ENCODE results near the gene MITF. TPM values are rescaled to one million over a fixed set of nuclear protein-coding genes. Genes with fewer than 3 reads are reported as not detected.

The MITF gene
- total and polyA plus RNA-seq, 4 donors: 0.91 to 2.9 (median 2.3) TPM

DNA sequence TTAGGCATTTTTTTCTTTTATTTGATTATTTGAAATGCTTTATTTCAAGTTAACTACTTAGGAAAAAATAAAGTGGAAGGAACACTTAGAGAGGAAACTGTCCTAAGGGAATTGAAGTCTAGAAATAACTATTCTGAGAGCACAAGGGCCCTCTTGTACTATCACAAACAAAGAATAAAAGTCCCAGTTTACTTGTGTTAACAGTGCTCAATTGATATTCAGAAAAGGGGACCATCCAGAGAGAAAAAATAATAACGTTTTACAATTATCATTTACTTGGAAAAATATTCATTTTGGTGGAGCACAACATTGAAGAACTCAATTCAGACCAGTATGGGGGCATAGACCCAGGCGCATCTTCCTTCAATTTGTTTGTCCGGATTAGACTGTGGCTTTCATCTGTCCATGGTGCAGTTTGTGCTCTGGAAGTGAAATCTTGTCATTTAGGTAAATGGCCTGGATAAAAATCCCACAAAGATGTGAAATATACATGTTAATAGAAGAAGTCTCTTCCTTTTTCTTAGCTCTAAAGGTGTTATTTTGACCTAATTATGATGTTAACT, 205.7 kb downstream of the MITF start (continued):
- no peak for TF ChIP-seq FOXA1 (IDR thresholded peaks at IDR 0.05)
- no peak for TF ChIP-seq EGR1 (IDR thresholded peaks at IDR 0.05; ENCODE audit: low read depth in 2 of 2)

DNA sequence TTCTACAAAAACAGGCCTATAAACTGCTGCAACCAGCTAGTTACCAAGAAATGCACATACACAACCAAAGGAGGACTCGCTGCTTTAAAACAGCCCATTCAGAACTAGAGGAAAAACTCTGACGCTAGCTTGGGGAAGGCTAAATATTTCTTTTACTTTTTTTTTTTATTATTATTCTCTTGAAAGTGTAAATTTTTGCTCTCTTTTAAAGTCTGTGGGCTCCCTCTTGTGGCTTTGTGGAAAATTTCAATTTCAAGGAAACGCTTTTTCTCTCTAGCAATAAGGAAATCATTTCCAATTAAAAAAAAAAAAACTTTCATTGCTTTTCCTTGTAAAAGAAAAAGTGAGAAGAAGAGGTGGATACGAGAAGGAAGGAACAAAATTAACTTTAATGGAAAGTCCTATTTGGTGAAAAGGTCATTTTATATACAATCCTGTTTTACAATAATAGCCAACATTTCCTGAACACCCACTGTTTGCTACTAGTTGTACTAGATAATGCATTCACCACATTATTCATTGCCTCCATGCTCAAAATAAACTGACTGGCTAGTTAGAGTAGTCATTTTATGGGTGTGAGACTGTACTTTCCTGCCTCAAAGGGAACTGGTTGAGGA, 209.1 kb downstream of the MITF start:
- TF ChIP-seq, protein P1, sequence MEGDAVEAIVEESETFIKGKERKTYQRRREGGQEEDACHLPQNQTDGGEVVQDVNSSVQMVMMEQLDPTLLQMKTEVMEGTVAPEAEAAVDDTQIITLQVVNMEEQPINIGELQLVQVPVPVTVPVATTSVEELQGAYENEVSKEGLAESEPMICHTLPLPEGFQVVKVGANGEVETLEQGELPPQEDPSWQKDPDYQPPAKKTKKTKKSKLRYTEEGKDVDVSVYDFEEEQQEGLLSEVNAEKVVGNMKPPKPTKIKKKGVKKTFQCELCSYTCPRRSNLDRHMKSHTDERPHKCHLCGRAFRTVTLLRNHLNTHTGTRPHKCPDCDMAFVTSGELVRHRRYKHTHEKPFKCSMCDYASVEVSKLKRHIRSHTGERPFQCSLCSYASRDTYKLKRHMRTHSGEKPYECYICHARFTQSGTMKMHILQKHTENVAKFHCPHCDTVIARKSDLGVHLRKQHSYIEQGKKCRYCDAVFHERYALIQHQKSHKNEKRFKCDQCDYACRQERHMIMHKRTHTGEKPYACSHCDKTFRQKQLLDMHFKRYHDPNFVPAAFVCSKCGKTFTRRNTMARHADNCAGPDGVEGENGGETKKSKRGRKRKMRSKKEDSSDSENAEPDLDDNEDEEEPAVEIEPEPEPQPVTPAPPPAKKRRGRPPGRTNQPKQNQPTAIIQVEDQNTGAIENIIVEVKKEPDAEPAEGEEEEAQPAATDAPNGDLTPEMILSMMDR (IDR thresholded peaks at IDR 0.05; ENCODE audit: low read depth, low read length, missing input control): peak; percentile 47
- no peak for TF ChIP-seq HNF4G (IDR thresholded peaks at IDR 0.05)
- no peak for TF ChIP-seq YY1 (IDR thresholded peaks at IDR 0.05)
- TF ChIP-seq HNF4A (conservative IDR thresholded peaks at IDR 0.05): no peak
- no peak for TF ChIP-seq RXRA (IDR thresholded peaks at IDR 0.05)
- no peak for TF ChIP-seq NR2F2 (IDR thresholded peaks at IDR 0.05)
- no peak for TF ChIP-seq SP1 (IDR thresholded peaks at IDR 0.05)
- TF ChIP-seq, protein P2, sequence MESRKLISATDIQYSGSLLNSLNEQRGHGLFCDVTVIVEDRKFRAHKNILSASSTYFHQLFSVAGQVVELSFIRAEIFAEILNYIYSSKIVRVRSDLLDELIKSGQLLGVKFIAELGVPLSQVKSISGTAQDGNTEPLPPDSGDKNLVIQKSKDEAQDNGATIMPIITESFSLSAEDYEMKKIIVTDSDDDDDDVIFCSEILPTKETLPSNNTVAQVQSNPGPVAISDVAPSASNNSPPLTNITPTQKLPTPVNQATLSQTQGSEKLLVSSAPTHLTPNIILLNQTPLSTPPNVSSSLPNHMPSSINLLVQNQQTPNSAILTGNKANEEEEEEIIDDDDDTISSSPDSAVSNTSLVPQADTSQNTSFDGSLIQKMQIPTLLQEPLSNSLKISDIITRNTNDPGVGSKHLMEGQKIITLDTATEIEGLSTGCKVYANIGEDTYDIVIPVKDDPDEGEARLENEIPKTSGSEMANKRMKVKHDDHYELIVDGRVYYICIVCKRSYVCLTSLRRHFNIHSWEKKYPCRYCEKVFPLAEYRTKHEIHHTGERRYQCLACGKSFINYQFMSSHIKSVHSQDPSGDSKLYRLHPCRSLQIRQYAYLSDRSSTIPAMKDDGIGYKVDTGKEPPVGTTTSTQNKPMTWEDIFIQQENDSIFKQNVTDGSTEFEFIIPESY (IDR thresholded peaks at IDR 0.05): no peak
- peak; percentile 75 to 77 for TF ChIP-seq RAD21 (IDR thresholded peaks at IDR 0.05)
- TF ChIP-seq, protein P3, sequence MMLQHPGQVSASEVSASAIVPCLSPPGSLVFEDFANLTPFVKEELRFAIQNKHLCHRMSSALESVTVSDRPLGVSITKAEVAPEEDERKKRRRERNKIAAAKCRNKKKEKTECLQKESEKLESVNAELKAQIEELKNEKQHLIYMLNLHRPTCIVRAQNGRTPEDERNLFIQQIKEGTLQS (IDR thresholded peaks at IDR 0.05): no peak
- no peak for TF ChIP-seq EGR1 (IDR thresholded peaks at IDR 0.05; ENCODE audit: low read depth in 2 of 2)
- no peak overlapping the region for H3K4me3 ChIP-seq (ENCODE audit: low read depth in 1 of 3, low read length in 3 of 3)
- H3K4me1 ChIP-seq (ENCODE audit: control insufficient read depth in 4 of 4, insufficient read depth in 4 of 4, low read length in 3 of 4): no peaks in the 10 kb centered on the region
- no peaks in the 10 kb centered on the region for H3K27me3 ChIP-seq (ENCODE audit: control insufficient read depth in 4 of 4, insufficient read depth in 4 of 4, low read length in 3 of 4)
- no peaks in the 10 kb centered on the region for H3K9me3 ChIP-seq (ENCODE audit: control insufficient read depth in 4 of 4, low read length in 3 of 4)
- no peak overlapping the region for H3K27ac ChIP-seq (ENCODE audit: low read depth in 1 of 2, low read length in 2 of 2)
- 19% methylated on average over 4 of the region's 4 CpGs for WGBS
- no peak for DNase-seq (ENCODE audit: low spot score)
- no peaks in the 10 kb centered on the region for H3K36me3 ChIP-seq (ENCODE audit: control insufficient read depth in 4 of 4, insufficient read depth in 3 of 4, low read depth in 1 of 4, low read length in 3 of 4)
- H3K9ac ChIP-seq (ENCODE audit: low read depth in 1 of 2, low read length in 2 of 2): no peak overlapping the region

DNA sequence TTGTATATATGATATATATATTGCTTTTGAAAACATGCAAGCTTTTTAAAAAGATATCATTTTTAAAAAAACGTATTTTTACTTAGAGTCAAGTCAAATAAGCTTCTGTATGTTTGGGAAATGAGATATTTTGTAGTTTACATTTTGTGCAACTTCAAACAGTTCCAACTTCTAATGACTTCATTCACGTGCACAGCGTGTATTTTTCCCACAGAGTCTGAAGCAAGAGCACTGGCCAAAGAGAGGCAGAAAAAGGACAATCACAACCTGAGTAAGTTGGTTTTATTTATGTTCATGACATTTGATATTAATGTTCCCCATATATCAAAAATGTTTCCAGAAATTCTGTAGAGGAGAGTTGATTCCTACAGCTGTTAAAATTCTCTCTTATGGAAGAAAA, 212.4 kb downstream of the MITF start:
- no peak overlapping the region for H3K9ac ChIP-seq (ENCODE audit: low read depth in 1 of 2, low read length in 2 of 2)
- 87% methylated on average over 3 of the region's 3 CpGs for WGBS
- TF ChIP-seq, protein P1 (IDR thresholded peaks at IDR 0.05; ENCODE audit: low read depth, low read length, missing input control): no peak
- no peak for TF ChIP-seq HNF4A (conservative IDR thresholded peaks at IDR 0.05)
- TF ChIP-seq NR2F2 (IDR thresholded peaks at IDR 0.05): no peak
- TF ChIP-seq, protein P4, sequence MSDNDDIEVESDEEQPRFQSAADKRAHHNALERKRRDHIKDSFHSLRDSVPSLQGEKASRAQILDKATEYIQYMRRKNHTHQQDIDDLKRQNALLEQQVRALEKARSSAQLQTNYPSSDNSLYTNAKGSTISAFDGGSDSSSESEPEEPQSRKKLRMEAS (IDR thresholded peaks at IDR 0.05): no peak
- no peak for TF ChIP-seq RAD21 (IDR thresholded peaks at IDR 0.05)
- no peak for TF ChIP-seq JUND (IDR thresholded peaks at IDR 0.05)

More for the DNA sequence above, 212.4 kb downstream of the MITF start:
- no peak overlapping the region for H3K4me3 ChIP-seq (ENCODE audit: low read depth in 1 of 3, low read length in 3 of 3)
- DNase-seq (ENCODE audit: low spot score): no peak
- H3K9me3 ChIP-seq (ENCODE audit: control insufficient read depth in 4 of 4, low read length in 3 of 4): no peaks in the 10 kb centered on the region
- H3K4me1 ChIP-seq (ENCODE audit: control insufficient read depth in 4 of 4, insufficient read depth in 4 of 4, low read length in 3 of 4): no peaks in the 10 kb centered on the region
- H3K36me3 ChIP-seq (ENCODE audit: control insufficient read depth in 4 of 4, insufficient read depth in 3 of 4, low read depth in 1 of 4, low read length in 3 of 4): no peaks in the 10 kb centered on the region
- no peaks in the 10 kb centered on the region for H3K27me3 ChIP-seq (ENCODE audit: control insufficient read depth in 4 of 4, insufficient read depth in 4 of 4, low read length in 3 of 4)
- no peak overlapping the region for H3K27ac ChIP-seq (ENCODE audit: low read depth in 1 of 2, low read length in 2 of 2)
